Left ventricle myocardium superior (tissue), 1 donor: ENCODE measurements around the gene KRT81. TPM values are rescaled to one million over a fixed set of nuclear protein-coding genes. Genes with fewer than 3 reads are reported as not detected.

Experiments
- total RNA-seq: library from RNA; stranded (reverse); fragmentation: NEBNext Ultra II Directional; extraction: Animal tissue kit (Norgen Biotek cat#: 25700); gene quantifications from one replicate; pipeline ENCODE4 v1.2.1, GENCODE V29; 2021
- donor health status: DM: no; HTN: yes; CAD: no; lungs with severe emphysema.

KRT81 gene
- total RNA-seq, 1 donor from 2014 or later = not detected

Other genes starting within 250 kb of the KRT81 start
- 58.9 TPM for gene NR4A1, start 240.1 kb downstream of the KRT81 start, total RNA-seq
- gene ATG101, start 221.6 kb downstream of the KRT81 start, total RNA-seq = 26.5 TPM
- not detected for gene SMIM41, start 211.8 kb downstream of the KRT81 start, total RNA-seq
- not detected for gene KRT80, start 99.5 kb downstream of the KRT81 start, total RNA-seq
- gene KRT7, start 58.3 kb downstream of the KRT81 start, total RNA-seq = 0.69 TPM
- not detected for gene KRT86, start 16.9 kb downstream of the KRT81 start, total RNA-seq
- not detected for gene KRT83, start 29.9 kb upstream of the KRT81 start, total RNA-seq
- not detected for gene KRT85, start 75.9 kb upstream of the KRT81 start, total RNA-seq
- gene KRT84, start 94.1 kb upstream of the KRT81 start, total RNA-seq = not detected
- not detected for gene KRT82, start 114.8 kb upstream of the KRT81 start, total RNA-seq
- not detected for gene KRT75, start 142.8 kb upstream of the KRT81 start, total RNA-seq
- gene KRT6B, start 160.6 kb upstream of the KRT81 start, total RNA-seq = not detected
- gene KRT6C, start 182.3 kb upstream of the KRT81 start, total RNA-seq = not detected
- 0.27 TPM for gene KRT6A, start 201.7 kb upstream of the KRT81 start, total RNA-seq
- gene KRT5, start 228.9 kb upstream of the KRT81 start, total RNA-seq = 1.1 TPM